ENCODE measurements around the gene KNDC1. TPM values are rescaled to one million over a fixed set of nuclear protein-coding genes. Genes with fewer than 3 reads are reported as not detected.

KNDC1 gene
- total and polyA plus RNA-seq, 10 of the 15 experiments (the other 5 are each of a cell fraction or from before 2014, with no cell fraction given) = 0.03 to 0.11 (median 0.05) TPM; not detected in 7

GRCh38 chr10:133274751-133275683 lies 115.0 kb downstream of the KNDC1 start (continued):
- no peak for TF ChIP-seq ZNF384 (IDR thresholded peaks at IDR 0.05; ENCODE audit: borderline replicate concordance, low read depth, low read length)
- TF ChIP-seq NBN (IDR thresholded peaks at IDR 0.05) = no peak; the same call in 1 of the 2 replicates
- TF ChIP-seq IKZF1 (conservative IDR thresholded peaks at IDR 0.05) = peak; percentile 93
- TF ChIP-seq, protein P1, sequence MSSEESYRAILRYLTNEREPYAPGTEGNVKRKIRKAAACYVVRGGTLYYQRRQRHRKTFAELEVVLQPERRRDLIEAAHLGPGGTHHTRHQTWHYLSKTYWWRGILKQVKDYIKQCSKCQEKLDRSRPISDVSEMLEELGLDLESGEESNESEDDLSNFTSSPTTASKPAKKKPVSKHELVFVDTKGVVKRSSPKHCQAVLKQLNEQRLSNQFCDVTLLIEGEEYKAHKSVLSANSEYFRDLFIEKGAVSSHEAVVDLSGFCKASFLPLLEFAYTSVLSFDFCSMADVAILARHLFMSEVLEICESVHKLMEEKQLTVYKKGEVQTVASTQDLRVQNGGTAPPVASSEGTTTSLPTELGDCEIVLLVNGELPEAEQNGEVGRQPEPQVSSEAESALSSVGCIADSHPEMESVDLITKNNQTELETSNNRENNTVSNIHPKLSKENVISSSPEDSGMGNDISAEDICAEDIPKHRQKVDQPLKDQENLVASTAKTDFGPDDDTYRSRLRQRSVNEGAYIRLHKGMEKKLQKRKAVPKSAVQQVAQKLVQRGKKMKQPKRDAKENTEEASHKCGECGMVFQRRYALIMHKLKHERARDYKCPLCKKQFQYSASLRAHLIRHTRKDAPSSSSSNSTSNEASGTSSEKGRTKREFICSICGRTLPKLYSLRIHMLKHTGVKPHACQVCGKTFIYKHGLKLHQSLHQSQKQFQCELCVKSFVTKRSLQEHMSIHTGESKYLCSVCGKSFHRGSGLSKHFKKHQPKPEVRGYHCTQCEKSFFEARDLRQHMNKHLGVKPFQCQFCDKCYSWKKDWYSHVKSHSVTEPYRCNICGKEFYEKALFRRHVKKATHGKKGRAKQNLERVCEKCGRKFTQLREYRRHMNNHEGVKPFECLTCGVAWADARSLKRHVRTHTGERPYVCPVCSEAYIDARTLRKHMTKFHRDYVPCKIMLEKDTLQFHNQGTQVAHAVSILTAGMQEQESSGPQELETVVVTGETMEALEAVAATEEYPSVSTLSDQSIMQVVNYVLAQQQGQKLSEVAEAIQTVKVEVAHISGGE (CRISPR knock-in tag; IDR thresholded peaks at IDR 0.05) = no peak
- TF ChIP-seq HSF1 (IDR thresholded peaks at IDR 0.05; ENCODE audit: low read depth, low read length) = no peak
- no peak for TF ChIP-seq HCFC1 (IDR thresholded peaks at IDR 0.05; ENCODE audit: low read length)
- peak; percentile 100 for TF ChIP-seq RELA (IDR thresholded peaks at IDR 0.05; ENCODE audit: borderline replicate concordance, partially characterized antibody)
- TF ChIP-seq CTCF (IDR thresholded peaks at IDR 0.05 in 2 of 3, conservative IDR thresholded peaks at IDR 0.05 in 1 of 3; ENCODE audit: control insufficient read depth in 2 of 3, extremely low read depth in 1 of 3, insufficient read depth in 1 of 3, low read depth in 3 of 3, low read length in 3 of 3) = peak in 1 of 3 experiments; percentile 11; a peak in 1 of 6 replicates
- TF ChIP-seq, protein P2, sequence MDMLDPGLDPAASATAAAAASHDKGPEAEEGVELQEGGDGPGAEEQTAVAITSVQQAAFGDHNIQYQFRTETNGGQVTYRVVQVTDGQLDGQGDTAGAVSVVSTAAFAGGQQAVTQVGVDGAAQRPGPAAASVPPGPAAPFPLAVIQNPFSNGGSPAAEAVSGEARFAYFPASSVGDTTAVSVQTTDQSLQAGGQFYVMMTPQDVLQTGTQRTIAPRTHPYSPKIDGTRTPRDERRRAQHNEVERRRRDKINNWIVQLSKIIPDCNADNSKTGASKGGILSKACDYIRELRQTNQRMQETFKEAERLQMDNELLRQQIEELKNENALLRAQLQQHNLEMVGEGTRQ (IDR thresholded peaks at IDR 0.05; ENCODE audit: borderline replicate concordance, low read depth, low read length) = no peak
- TF ChIP-seq KAT2A (conservative IDR thresholded peaks at IDR 0.05; ENCODE audit: control insufficient read depth, low read depth, low read length) = no peak
- TF ChIP-seq TCF12 (IDR thresholded peaks at IDR 0.05; ENCODE audit: low read depth, low read length) = peak; percentile 95
- TF ChIP-seq, protein P3, sequence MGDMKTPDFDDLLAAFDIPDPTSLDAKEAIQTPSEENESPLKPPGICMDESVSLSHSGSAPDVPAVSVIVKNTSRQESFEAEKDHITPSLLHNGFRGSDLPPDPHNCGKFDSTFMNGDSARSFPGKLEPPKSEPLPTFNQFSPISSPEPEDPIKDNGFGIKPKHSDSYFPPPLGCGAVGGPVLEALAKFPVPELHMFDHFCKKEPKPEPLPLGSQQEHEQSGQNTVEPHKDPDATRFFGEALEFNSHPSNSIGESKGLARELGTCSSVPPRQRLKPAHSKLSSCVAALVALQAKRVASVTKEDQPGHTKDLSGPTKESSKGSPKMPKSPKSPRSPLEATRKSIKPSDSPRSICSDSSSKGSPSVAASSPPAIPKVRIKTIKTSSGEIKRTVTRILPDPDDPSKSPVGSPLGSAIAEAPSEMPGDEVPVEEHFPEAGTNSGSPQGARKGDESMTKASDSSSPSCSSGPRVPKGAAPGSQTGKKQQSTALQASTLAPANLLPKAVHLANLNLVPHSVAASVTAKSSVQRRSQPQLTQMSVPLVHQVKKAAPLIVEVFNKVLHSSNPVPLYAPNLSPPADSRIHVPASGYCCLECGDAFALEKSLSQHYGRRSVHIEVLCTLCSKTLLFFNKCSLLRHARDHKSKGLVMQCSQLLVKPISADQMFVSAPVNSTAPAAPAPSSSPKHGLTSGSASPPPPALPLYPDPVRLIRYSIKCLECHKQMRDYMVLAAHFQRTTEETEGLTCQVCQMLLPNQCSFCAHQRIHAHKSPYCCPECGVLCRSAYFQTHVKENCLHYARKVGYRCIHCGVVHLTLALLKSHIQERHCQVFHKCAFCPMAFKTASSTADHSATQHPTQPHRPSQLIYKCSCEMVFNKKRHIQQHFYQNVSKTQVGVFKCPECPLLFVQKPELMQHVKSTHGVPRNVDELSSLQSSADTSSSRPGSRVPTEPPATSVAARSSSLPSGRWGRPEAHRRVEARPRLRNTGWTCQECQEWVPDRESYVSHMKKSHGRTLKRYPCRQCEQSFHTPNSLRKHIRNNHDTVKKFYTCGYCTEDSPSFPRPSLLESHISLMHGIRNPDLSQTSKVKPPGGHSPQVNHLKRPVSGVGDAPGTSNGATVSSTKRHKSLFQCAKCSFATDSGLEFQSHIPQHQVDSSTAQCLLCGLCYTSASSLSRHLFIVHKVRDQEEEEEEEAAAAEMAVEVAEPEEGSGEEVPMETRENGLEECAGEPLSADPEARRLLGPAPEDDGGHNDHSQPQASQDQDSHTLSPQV (IDR thresholded peaks at IDR 0.05) = peak; percentile 71; the same call in 1 of the 2 replicates
- peak; percentile 77 for TF ChIP-seq NKRF (conservative IDR thresholded peaks at IDR 0.05)
